ENCODE data around the gene IGF2. TPM values are rescaled to one million over a fixed set of nuclear protein-coding genes. Genes with fewer than 3 reads are reported as not detected.

IGF2 gene
- total RNA-seq = 458 TPM

DNA sequence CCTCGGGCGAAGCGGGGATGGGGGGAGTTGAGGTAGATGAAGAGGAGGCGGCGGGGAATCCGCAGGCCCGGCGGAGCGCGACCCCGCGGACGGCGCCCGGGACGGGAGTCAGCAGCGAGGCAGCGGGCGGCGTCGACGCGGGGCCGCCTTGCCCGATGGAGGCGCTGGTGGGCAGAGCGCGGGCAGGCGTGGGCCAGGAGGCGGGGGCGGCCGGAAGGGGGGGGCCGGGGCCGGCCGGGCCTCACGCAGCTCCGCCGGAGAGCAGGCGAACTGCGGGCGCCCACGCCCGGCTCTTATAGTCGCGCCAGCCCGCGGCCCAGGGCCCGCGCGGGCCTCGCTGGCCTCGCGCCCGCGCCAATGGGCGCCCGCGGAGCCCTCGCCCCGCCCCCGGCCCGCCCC lies at the start of gene IGF2:
Gene IGF2 (minus strand): TSS at position 267 of the 399 bp plus-strand sequence. CDS start 3,866 bp downstream, outside the sequence.

DNA sequence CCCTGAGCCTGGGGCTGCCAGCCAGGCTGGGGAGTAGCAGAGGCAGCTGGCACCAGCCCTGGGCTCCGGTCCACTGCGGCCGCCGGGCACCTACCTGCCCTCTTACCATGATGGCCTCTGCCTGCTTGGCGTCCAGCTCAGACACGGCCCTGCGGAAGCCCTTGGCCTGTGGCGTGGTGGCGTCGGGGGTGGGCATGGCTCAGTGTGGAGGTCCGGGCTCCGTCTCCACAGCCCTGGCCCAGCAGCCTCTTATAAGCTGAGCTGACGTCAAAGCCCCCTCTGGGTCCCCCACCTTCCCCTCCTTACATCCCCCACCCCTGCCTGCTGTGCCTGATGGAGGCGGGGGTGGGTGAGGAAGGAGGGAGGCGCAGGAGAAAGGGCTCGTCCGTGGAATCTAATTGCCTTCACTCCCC lies 32.4 kb upstream of the IGF2 start, which contains the start of gene TH:
Gene TH (minus strand): TSS at position 225 of the 413 bp plus-strand sequence. CDS start 29 bp downstream, at position 196.

GRCh38 chr11:2160736-2161259 lies 21.6 kb upstream of the IGF2 start, which contains the start of gene INS:
INS (minus strand) TSS chr11:2161209; CDS start chr11:2160971, 238 bp downstream.

Other genes starting within 250 kb of the IGF2 start
- 0.16 TPM for gene PRR33, start 247.5 kb downstream of the IGF2 start, total RNA-seq
- 154 TPM for gene TNNT3, start 219.7 kb downstream of the IGF2 start, total RNA-seq
- 33.5 TPM for gene MRPL23, start 192.1 kb downstream of the IGF2 start, total RNA-seq
- gene H19, start 141.5 kb downstream of the IGF2 start, total RNA-seq = 3,111 TPM
- gene INS, start 21.8 kb upstream of the IGF2 start, total RNA-seq = not detected
- 2.3 TPM for gene TH, start 32.4 kb upstream of the IGF2 start, total RNA-seq
- gene ASCL2, start 131.2 kb upstream of the IGF2 start, total RNA-seq = 0.82 TPM
- 1.3 TPM for gene C11orf21, start 162.5 kb upstream of the IGF2 start, total RNA-seq
- gene TSPAN32, start 162.6 kb upstream of the IGF2 start, total RNA-seq = 3.3 TPM
- 321 TPM for gene CD81, start 237.9 kb upstream of the IGF2 start, total RNA-seq